CD8-positive, alpha-beta memory T cell (primary cell): Measurements from ENCODE around the gene RALB. TPM values are rescaled to one million over a fixed set of nuclear protein-coding genes. Genes with fewer than 3 reads are reported as not detected.

Experiments
- CTCF ChIA-PET: fragments of 350-600 bp; sonication (Branson Sonifier 250); formaldehyde crosslinking; loops from one replicate; lab custom pipeline; 2021; ENCODE audit warnings: antibody characterized with exemption; lab: Charles Lee
- POLR2A ChIA-PET: fragments of 350-600 bp; sonication (Branson Sonifier 250); formaldehyde crosslinking; loops from one replicate; lab custom pipeline; 2021; ENCODE audit warnings: antibody characterized with exemption; lab: Charles Lee
- DNase-seq, 5 donors: peaks; one replicate each; pipeline versions ENCODE4 v3.0.0 to v3.0.0-alpha.2; 2020 to 2022; ENCODE audit warnings: mixed read lengths in 1 of 5
- H3K27ac ChIP-seq: one replicate; pipeline ENCODE4 v1.7.0; 2013; ENCODE audit warnings: low read depth, mild to moderate bottlenecking, low read length, moderate library complexity
- H3K27me3 ChIP-seq: 2 replicates; pipeline ENCODE4 v1.7.0; 2013; ENCODE audit warnings: low read length, mild to moderate bottlenecking; ENCODE audit not compliant: insufficient read depth, poor library complexity, severe bottlenecking
- H3K36me3 ChIP-seq: 2 replicates; pipeline ENCODE4 v1.7.0; 2013; ENCODE audit warnings: mild to moderate bottlenecking, low read length, moderate library complexity; ENCODE audit not compliant: insufficient read depth
- H3K4me1 ChIP-seq: 2 replicates; pipeline ENCODE4 v1.7.0; 2013; ENCODE audit warnings: mild to moderate bottlenecking, low read length, moderate library complexity; ENCODE audit not compliant: insufficient read depth
- H3K4me3 ChIP-seq: 2 replicates; pipeline ENCODE4 v1.7.0; 2013; ENCODE audit warnings: mild to moderate bottlenecking, low read length
- H3K9me3 ChIP-seq: 2 replicates; pipeline ENCODE4 v1.7.0; 2013; ENCODE audit warnings: mild to moderate bottlenecking, low read length
- H3K27ac Mint-ChIP-seq, 8 donors: one replicate each; pipeline ENCODE4 v1.8.0; 2020 to 2021; ENCODE audit warnings: mixed read lengths in 8 of 8, mild to moderate bottlenecking in 6 of 8, inconsistent platforms in 3 of 8, moderate library complexity in 3 of 8
- H3K27me3 Mint-ChIP-seq, 2 donors: one replicate each; pipeline ENCODE4 v1.8.0; 2020 to 2021; ENCODE audit warnings: mixed read lengths in 2 of 2, mild to moderate bottlenecking in 1 of 2, moderate library complexity in 1 of 2
- H3K36me3 Mint-ChIP-seq, 3 donors: one replicate each; pipeline ENCODE4 v1.8.0; 2020 to 2021; ENCODE audit warnings: mixed read lengths in 3 of 3, inconsistent platforms in 1 of 3, mild to moderate bottlenecking in 1 of 3
- H3K4me1 Mint-ChIP-seq, 3 donors: one replicate each; pipeline ENCODE4 v1.8.0; 2020 to 2021; ENCODE audit warnings: mixed read lengths in 3 of 3, inconsistent platforms in 1 of 3, mild to moderate bottlenecking in 1 of 3
- H3K4me3 Mint-ChIP-seq, 7 donors: one replicate each; pipeline ENCODE4 v1.8.0; 2020 to 2021; ENCODE audit warnings: mixed read lengths in 7 of 7, mild to moderate bottlenecking in 6 of 7, moderate library complexity in 4 of 7, inconsistent platforms in 2 of 7
- H3K9me3 Mint-ChIP-seq, 5 donors: one replicate each; pipeline ENCODE4 v1.8.0; 2020 to 2022; ENCODE audit warnings: mixed read lengths in 5 of 5, mild to moderate bottlenecking in 3 of 5, moderate library complexity in 2 of 5, inconsistent platforms in 1 of 5
- polyA plus RNA-seq: library from polyadenylated mRNA; unstranded; fragments of 300-500 nt; fragmentation: Illumina TruSeq; gene quantifications from one replicate; pipeline ENCODE4 v1.2.3, GENCODE V29; 2021
- total RNA-seq, 2 experiments: library from RNA; stranded (reverse); gene quantifications; one replicate each; pipeline ENCODE4 v1.2.3, GENCODE V29; 2021

Gene RALB
- total and polyA plus RNA-seq, 3 experiments from 2014 or later: 32.5 to 39.6 (median 37.3) TPM

DNA sequence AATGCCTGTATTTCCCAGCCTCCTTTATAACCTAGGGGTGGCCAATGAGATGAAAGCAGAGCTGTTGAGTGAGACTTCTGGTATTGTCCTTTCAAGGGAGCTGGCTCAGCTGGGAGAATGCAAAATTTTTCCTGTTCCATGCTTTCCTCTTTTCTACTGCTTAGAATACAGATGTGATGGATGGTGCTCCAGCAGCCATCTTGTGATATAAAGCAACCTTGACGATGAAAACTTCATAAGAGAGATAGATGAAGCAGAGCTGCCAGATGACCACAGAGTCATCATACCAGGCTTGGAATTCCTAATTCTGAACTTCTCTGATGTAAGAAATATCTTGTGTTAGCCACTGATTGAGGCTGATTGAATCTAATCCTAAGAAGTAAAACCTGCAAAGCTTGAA, 81.4 kb downstream of the RALB start:
- Mint-ChIP-seq H3K9me3 (peaks cover 0 to 1% (median 0%) of the 10 kb centered on the region in 5 donors), H3K4me3 (no peak overlapping the region), H3K27ac (no peak overlapping the region), H3K36me3 (peaks cover 0 to 4% (median 3%) of the 10 kb centered on the region in 3 donors), H3K27me3 (peaks cover 27 to 67% of the 10 kb centered on the region in 2 donors), H3K4me1 (no peaks in the 10 kb centered on the region)
- Histone ChIP-seq H3K4me3 (no peak overlapping the region), H3K9me3 (no peaks in the 10 kb centered on the region), H3K36me3 (no peaks in the 10 kb centered on the region), H3K27ac (no peak overlapping the region), H3K4me1 (no peaks in the 10 kb centered on the region), H3K27me3 (peaks cover 3% of the 10 kb centered on the region)
- ChIA-PET POLR2A (no interaction called here), CTCF (interaction anchor here (0.6 to 0.8 kb wide), 3 partner anchors 9 to 21 kb away, joined by 3 to 4 read pairs (median 3); no protein-coding TSS in a partner anchor)
- DNase-seq: no peak

- H3K9me3 ChIP-seq: no peaks in the 10 kb centered on the region
- H3K9me3 Mint-ChIP-seq: peaks cover 0 to 1% (median 0%) of the 10 kb centered on the region in 5 donors
- DNase-seq: no peak
- H3K27ac ChIP-seq: no peak overlapping the region
- no peak overlapping the region for H3K4me3 ChIP-seq
- H3K4me1 Mint-ChIP-seq: no peaks in the 10 kb centered on the region
- no peak overlapping the region for H3K4me3 Mint-ChIP-seq
- H3K27ac Mint-ChIP-seq: no peak overlapping the region
- H3K4me1 ChIP-seq: no peaks in the 10 kb centered on the region
- peaks cover 45 to 71% of the 10 kb centered on the region in 2 donors for H3K27me3 Mint-ChIP-seq
- ChIA-PET POLR2A (no interaction called here), CTCF (no interaction called here)
- no peaks in the 10 kb centered on the region for H3K36me3 ChIP-seq
- H3K36me3 Mint-ChIP-seq: peaks cover 0 to 4% (median 3%) of the 10 kb centered on the region in 3 donors
- H3K27me3 ChIP-seq: peaks cover 10% of the 10 kb centered on the region
These were observed 84.1 kb downstream of the RALB start for GRCh38 chr2:120336749-120337148.

DNA sequence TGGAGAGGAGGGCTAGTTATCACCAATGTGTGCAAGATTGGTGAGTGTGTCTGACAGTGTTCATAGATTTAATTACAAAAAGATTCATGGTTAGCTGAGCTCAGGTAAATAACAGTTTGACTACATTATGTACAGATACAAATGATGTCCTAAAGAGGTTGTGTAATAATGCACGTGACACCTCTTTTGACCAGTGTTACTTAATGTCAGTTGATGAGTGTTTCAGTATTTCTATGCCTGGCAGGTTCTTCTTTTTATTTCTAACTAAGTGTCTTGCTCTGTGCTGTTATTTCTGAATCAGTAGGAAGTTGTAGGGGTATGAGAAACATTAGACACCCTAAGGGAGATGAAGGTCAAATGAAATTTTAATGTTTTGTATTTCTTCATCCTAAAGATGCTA, 85.4 kb downstream of the RALB start:
- ChIA-PET CTCF (no interaction called here), POLR2A (no interaction called here)
- Histone ChIP-seq H3K27me3 (peaks cover 22% of the 10 kb centered on the region), H3K36me3 (no peaks in the 10 kb centered on the region), H3K9me3 (no peaks in the 10 kb centered on the region), H3K4me1 (peaks cover 2% of the 10 kb centered on the region), H3K27ac (no peak overlapping the region), H3K4me3 (no peak overlapping the region)
- Mint-ChIP-seq H3K36me3 (peaks cover 0 to 4% (median 3%) of the 10 kb centered on the region in 3 donors), H3K4me1 (peaks cover 3 to 5% (median 4%) of the 10 kb centered on the region in 3 donors), H3K27ac (no peak overlapping the region), H3K4me3 (no peak overlapping the region), H3K9me3 (peaks cover 0 to 1% (median 0%) of the 10 kb centered on the region in 5 donors), H3K27me3 (peaks cover 54 to 80% of the 10 kb centered on the region in 2 donors)
- no peak for DNase-seq

GRCh38 chr2:120341977-120342376, 89.3 kb downstream of the RALB start:
- Histone ChIP-seq H3K27me3 (peaks cover 32% of the 10 kb centered on the region), H3K27ac (no peak overlapping the region), H3K4me3 (no peak overlapping the region), H3K36me3 (no peaks in the 10 kb centered on the region), H3K4me1 (peaks cover 13% of the 10 kb centered on the region), H3K9me3 (no peaks in the 10 kb centered on the region)
- H3K27me3 Mint-ChIP-seq: peaks cover 47 to 62% of the 10 kb centered on the region in 2 donors
- no peak for DNase-seq
- no peaks in the 10 kb centered on the region for H3K36me3 Mint-ChIP-seq
- peaks cover 12 to 18% (median 13%) of the 10 kb centered on the region in 3 donors for H3K4me1 Mint-ChIP-seq
- H3K4me3 Mint-ChIP-seq: peak overlapping the region in 4 of 7 donors; percentile 14 to 39 (median 26)
- ChIA-PET CTCF (interaction anchor here (0.7 to 1.7 kb wide), 2 partner anchors 339 kb away, joined by 3 to 4 read pairs; no protein-coding TSS in a partner anchor), POLR2A (no interaction called here)
- no peaks in the 10 kb centered on the region for H3K9me3 Mint-ChIP-seq
- no peak overlapping the region for H3K27ac Mint-ChIP-seq

GRCh38 chr2:120342446-120342845, 89.8 kb downstream of the RALB start:
- peaks cover 13% of the 10 kb centered on the region for H3K4me1 ChIP-seq
- Mint-ChIP-seq H3K27ac (no peak overlapping the region), H3K4me1 (peaks cover 17 to 23% (median 17%) of the 10 kb centered on the region in 3 donors), H3K9me3 (no peaks in the 10 kb centered on the region), H3K4me3 (peak overlapping the region in 5 of 7 donors; percentile 14 to 70 (median 36)), H3K36me3 (no peaks in the 10 kb centered on the region), H3K27me3 (peaks cover 50 to 62% of the 10 kb centered on the region in 2 donors)
- POLR2A ChIA-PET: no interaction called here
- no peak overlapping the region for H3K4me3 ChIP-seq
- DNase-seq: no peak
- CTCF ChIA-PET: interaction anchor here (1.0 to 1.7 kb wide), 4 partner anchors 28 to 339 kb away, joined by 3 to 5 read pairs (median 4); no protein-coding TSS in a partner anchor
- no peaks in the 10 kb centered on the region for H3K9me3 ChIP-seq
- H3K27me3 ChIP-seq: peaks cover 32% of the 10 kb centered on the region
- no peak overlapping the region for H3K27ac ChIP-seq
- H3K36me3 ChIP-seq: no peaks in the 10 kb centered on the region

- no peak overlapping the region for H3K4me3 ChIP-seq
- peaks cover 32% of the 10 kb centered on the region for H3K27me3 ChIP-seq
- no peaks in the 10 kb centered on the region for H3K36me3 ChIP-seq
- no peak for DNase-seq
- CTCF ChIA-PET: interaction anchor here (1.0 to 1.7 kb wide), 4 partner anchors 29 to 339 kb away, joined by 3 to 5 read pairs (median 4); no protein-coding TSS in a partner anchor
- H3K9me3 ChIP-seq: no peaks in the 10 kb centered on the region
- H3K4me3 Mint-ChIP-seq: peak overlapping the region; percentile 54 to 77 (median 67)
- H3K27ac Mint-ChIP-seq: no peak overlapping the region
- POLR2A ChIA-PET: no interaction called here
- H3K4me1 ChIP-seq: peaks cover 13% of the 10 kb centered on the region
- peaks cover 55 to 64% of the 10 kb centered on the region in 2 donors for H3K27me3 Mint-ChIP-seq
- H3K4me1 Mint-ChIP-seq: peaks cover 20 to 27% (median 22%) of the 10 kb centered on the region in 3 donors
- H3K27ac ChIP-seq: no peak overlapping the region
- H3K9me3 Mint-ChIP-seq: no peaks in the 10 kb centered on the region
- no peaks in the 10 kb centered on the region for H3K36me3 Mint-ChIP-seq
These were observed 90.4 kb downstream of the RALB start for GRCh38 chr2:120343100-120343432.

DNA sequence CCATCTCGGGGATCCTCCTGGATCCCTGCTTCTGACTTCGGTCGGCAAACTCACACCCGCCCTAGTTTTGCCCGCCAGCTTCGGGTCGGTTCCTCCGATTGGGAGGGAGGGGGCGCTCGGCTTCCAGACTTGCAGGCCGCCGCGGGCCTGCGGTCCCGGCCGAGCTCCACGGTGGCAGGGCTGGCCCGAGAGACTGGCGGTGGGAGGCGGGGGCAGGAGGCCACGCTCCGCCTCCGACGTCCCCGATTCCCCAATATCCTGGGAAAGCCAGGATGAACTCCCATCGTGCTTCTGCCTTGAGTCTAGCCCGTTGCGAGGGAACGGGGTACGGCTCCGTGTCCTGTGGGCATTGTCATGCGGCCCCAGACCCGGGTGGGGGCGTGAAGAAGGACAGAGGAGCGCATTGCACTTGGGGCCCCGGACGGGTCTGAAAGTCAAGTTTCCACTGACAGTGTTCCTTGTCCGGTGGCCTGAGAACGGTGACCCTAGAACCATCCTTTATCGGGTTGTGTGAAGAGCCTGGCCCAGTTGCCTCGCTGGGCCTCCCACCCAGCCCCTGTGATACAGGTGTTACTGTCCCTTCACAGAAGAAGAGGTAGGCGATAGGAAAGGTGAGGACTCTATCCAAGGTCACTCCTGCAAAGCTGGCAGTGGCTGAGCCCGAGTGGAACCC, 90.9 kb downstream of the RALB start:
- no peaks in the 10 kb centered on the region for H3K36me3 ChIP-seq
- ChIA-PET CTCF (interaction anchor here (1.0 to 1.7 kb wide), 4 partner anchors 29 to 338 kb away, joined by 3 to 5 read pairs (median 4); no protein-coding TSS in a partner anchor), POLR2A (no interaction called here)
- no peaks in the 10 kb centered on the region for H3K36me3 Mint-ChIP-seq
- H3K27me3 Mint-ChIP-seq: peaks cover 60 to 64% of the 10 kb centered on the region in 2 donors
- H3K4me1 Mint-ChIP-seq: peaks cover 20 to 31% (median 22%) of the 10 kb centered on the region in 3 donors
- peak overlapping the region; percentile 54 to 88 (median 69) for H3K4me3 Mint-ChIP-seq
- no peak overlapping the region for H3K27ac ChIP-seq
- peaks cover 32% of the 10 kb centered on the region for H3K27me3 ChIP-seq
- no peak overlapping the region for H3K27ac Mint-ChIP-seq
- peak in 2 of 5 donors; percentile 14 to 35 for DNase-seq
- H3K9me3 ChIP-seq: no peaks in the 10 kb centered on the region
- peaks cover 13% of the 10 kb centered on the region for H3K4me1 ChIP-seq
- H3K4me3 ChIP-seq: no peak overlapping the region
- no peaks in the 10 kb centered on the region for H3K9me3 Mint-ChIP-seq
